LNCaP clone FGC (cell line): ENCODE measurements around the gene TMEM184A.

Experiments used
- DNase-seq: peaks from one replicate; pipeline ENCODE4 v3.0.0-alpha.2; 2011; ENCODE audit warnings: low read depth
- H3K4me3 ChIP-seq: 2 replicates; pipeline ENCODE4 v1.5.1; 2011; ENCODE audit warnings: mild to moderate bottlenecking, low read depth, low read length, control low read depth
- TF ChIP-seq, protein P1 (sequence below): IDR thresholded peaks from 2 replicates; pipeline ENCODE4 v1.5.1; 2012; ENCODE audit warnings: mild to moderate bottlenecking; ENCODE audit not compliant: control insufficient read depth, insufficient read depth; ENCODE audit errors: extremely low read depth

Gene TMEM184A

DNA sequence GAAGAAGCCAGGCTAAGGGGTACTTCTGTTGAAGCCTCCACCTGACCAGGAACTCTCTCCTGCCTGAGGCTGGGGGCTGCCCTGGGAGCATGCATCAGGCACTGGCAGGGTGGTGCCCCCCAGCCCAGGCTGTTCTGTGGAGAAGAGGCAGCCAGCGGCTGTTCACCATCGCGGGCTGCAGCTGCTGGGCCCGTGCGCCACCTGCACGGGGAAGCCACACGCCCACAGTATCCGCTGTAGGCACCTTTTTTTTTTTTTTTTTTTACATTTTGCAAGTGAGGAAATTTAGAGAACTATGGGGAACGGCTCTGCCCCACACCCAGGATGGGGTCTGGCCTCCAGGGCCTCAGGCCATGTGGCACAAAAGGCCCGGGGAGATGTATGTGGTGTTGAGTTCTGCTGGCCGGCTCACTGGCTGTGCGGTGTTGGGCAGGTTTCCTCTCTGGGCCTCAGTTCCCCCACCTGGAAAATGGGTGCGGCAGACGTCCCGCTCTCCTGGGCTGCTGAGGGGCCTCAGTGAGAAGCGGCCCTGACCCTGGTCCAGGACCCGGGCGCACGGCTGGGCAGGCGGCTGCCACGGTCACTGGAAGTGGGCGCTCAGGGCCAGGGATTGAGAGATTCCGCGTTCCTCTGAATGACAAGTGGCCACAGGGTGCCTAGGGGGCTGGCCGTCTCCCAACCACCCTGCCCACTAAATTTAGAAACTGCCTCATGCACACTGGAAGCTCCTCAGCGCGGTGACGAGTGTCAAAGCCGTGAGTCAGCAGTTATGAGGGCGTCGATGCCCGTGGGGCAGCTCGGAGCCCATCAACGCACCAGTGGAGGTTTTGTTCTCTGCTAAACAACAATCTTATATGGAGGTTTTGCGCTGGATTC, 43.0 kb downstream of the TMEM184A start:
- no peak overlapping the region for H3K4me3 ChIP-seq
- TF ChIP-seq, protein P1, sequence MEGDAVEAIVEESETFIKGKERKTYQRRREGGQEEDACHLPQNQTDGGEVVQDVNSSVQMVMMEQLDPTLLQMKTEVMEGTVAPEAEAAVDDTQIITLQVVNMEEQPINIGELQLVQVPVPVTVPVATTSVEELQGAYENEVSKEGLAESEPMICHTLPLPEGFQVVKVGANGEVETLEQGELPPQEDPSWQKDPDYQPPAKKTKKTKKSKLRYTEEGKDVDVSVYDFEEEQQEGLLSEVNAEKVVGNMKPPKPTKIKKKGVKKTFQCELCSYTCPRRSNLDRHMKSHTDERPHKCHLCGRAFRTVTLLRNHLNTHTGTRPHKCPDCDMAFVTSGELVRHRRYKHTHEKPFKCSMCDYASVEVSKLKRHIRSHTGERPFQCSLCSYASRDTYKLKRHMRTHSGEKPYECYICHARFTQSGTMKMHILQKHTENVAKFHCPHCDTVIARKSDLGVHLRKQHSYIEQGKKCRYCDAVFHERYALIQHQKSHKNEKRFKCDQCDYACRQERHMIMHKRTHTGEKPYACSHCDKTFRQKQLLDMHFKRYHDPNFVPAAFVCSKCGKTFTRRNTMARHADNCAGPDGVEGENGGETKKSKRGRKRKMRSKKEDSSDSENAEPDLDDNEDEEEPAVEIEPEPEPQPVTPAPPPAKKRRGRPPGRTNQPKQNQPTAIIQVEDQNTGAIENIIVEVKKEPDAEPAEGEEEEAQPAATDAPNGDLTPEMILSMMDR, result no peak
- DNase-seq, result no peak

DNA sequence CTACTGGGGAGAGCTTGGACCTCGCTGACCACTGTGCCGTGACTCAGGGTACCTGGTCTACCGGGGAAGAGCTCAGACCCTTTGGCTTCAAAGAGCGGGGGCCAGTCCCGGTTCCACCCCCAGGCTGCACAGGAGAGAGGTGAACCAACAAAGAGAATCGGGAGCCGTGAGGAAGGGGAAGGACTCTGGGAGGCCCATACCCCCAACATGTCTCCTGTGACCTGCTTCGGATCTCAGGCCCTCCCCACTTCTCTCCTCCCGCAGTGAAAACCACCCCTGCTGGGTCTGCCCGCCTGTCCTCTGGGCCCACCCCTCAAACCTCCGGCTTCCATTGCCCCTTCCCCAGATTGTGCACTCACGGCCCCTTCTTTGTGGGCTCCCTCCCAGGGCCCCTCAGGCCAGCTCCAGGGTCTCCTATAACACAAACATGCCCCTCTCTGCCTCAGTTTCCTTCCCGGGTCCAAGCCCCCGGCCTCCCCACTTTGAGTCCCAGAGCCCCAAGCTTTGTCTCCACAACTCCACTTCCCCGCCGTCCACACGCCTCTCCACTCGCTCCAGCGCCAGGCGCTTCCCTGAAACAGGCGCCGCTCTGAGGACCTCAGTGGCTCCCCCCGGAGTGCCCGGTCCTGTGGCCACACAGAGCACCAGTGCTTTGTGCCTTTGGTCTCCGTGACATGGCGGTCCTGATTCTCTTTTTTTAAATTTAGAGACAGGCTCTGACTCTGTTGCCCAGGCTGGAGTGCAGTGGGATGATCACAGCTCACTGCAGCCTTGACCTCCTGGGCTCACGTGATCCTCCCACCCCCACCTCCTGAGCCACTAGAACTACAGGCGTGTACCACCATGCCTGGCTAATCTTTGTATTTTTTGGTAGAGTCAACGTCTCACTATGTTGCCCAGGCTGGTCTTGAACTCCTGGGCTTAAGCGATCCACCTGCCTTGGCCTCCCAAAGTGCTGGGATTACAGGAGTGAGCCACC, 44.3 kb downstream of the TMEM184A start:
- no peak overlapping the region for H3K4me3 ChIP-seq
- TF ChIP-seq, protein P1, result no peak
- no peak for DNase-seq

DNA sequence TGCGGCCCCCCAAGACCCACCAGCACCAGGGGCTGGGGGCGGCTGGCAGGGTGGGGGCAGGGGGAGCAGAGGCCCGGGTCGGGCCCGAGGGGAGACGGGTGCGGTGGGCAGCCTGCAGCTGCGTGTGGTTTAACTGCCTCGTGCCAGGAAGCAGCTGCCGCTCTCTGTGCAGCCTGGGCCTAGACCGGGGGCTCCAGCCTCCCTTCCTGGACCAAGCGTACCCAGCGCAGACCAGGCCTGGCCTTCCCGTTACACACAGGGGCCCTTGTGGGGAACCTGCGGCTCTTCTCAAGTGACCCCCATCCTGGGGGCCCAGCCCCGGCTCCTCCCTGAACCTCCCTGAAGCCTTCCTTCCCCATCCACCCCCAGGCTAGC, 45.2 kb downstream of the TMEM184A start:
- H3K4me3 ChIP-seq, result no peak overlapping the region
- TF ChIP-seq, protein P1, result no peak
- DNase-seq, result no peak

DNA sequence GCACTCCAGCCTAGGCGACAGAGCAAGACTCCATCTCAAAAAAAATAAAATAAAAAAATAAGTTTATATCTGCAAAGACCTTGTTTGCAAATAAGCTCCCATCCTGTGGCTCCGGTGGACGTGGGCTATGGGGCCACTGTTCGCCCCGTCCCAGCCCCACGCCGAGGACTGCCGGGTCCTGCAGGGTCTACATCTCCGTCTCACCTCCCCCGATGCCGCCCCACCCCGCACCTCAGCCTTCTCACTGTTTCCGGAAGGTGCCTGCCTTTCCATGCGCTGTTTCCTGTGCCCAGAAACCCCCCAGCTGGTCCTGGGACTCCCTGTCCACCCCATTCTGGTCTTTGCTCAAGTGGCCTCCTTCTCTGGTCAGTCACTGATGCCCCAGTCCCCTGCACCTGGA, 46.8 kb downstream of the TMEM184A start:
- no peak overlapping the region for H3K4me3 ChIP-seq
- no peak for DNase-seq
- TF ChIP-seq, protein P1, result no peak

DNA sequence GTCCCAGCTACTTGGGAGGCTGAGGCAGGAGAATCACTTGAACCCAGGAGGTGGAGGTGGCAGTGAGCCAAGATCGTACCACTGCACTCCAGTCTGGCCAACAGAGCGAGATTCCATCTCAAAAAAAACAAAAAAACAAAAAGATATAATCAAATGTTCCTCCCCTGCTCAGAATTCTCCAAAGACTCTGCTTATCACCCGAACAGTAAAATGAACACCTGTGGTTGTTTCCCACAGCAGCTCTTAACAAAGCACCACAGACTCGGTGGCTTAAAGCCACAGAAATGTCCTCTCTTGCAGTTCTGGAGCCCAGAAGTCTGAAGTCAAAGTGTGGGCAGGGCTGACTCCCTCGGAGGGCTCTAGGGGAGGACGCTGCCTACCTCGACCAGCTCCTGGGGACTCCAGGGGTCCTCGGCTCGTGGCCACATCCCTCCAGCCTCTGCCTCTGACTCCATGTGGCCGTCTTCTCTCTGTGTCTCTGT, 47.7 kb downstream of the TMEM184A start:
- TF ChIP-seq, protein P1, result no peak
- DNase-seq, result no peak
- no peak overlapping the region for H3K4me3 ChIP-seq

DNA sequence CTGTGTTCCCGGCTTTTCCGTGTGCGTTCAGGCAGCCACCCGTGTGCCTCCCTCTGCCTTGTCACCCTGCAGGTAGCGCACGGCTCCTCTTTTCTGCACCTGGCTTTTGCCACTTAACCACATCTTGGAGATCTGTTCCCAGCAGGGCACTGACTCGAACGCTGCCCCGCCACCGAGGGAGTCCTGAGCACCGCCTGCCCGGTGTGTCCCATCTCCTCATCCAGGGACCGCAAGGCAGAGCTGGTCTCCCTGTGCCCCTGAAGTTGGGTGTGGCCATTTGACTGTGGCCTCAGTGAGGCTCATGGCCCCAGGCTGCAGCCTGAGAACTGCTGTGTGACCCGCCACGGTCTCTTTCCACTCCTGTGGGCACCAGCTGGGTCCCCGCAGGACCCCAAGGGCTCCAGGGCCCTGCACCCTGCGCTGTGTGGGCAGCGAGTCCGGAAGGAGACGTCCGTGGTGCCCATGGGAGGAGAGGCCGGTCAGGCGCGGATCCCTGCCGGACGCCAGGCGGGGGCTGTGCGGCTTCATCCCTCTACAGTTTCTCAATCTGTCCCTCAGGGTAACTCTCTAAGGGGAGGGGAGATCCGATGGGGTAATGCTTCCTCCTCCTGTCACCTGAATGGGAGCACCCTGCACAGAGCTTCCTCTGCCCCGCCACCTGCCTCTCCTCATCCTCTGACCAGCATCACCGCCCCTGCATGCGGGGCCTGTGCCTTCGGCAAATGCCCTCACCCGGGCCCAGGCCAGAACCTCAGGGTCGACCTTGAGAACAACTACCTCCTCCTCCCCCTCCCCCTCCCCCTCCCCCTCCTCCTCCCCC, 50.1 kb downstream of the TMEM184A start:
- no peak for DNase-seq
- H3K4me3 ChIP-seq, result no peak overlapping the region
- TF ChIP-seq, protein P1, result no peak
